T-helper 2 cell (primary cell): ENCODE results near the gene RALGPS2.

Experiments
- DNase-seq, 5 experiments: peaks; one replicate each; pipeline versions ENCODE4 v3.0.0 to v3.0.0-alpha.2; 2012 to 2022

RALGPS2 gene

GRCh38 chr1:178869119-178869697 is 144.2 kb downstream of the RALGPS2 start:
- no peak for DNase-seq

GRCh38 chr1:178870221-178870620 is 145.2 kb downstream of the RALGPS2 start:
- no peak for DNase-seq

GRCh38 chr1:178870944-178871343 is 145.9 kb downstream of the RALGPS2 start, which contains the start of gene ANGPTL1:
TSS of gene ANGPTL1 (minus strand) at chr1:178871077. CDS start at chr1:178865776, 5,301 bp downstream.
- DNase-seq, result no peak

GRCh38 chr1:178871551-178872320 is 146.7 kb downstream of the RALGPS2 start:
- no peak for DNase-seq

- DNase-seq, result no peak
Observed at GRCh38 chr1:178874966-178875365, 149.9 kb downstream of the RALGPS2 start.

- DNase-seq, result no peak
Observed at GRCh38 chr1:178875936-178876335, 150.9 kb downstream of the RALGPS2 start.

DNA sequence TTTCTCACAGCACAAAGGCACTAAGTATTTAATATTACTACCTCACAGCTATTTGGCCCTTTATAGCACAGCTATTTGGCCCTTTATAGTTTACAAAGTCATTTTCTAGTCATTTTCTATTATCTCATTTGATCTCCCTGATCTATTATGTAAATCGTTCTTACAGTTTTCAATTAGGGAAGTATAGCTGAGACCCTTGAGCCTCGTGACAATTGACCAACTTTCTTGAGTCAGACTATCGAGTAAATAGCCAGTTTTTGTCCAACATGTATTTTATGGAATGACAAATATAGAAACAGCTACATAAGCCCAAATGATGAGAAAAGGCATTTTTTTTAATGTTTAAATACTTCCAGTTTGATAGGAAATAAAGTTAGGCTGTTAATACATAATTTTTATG is 152.9 kb downstream of the RALGPS2 start:
- no peak for DNase-seq

- DNase-seq, result no peak
Observed at GRCh38 chr1:178881950-178882349, 156.9 kb downstream of the RALGPS2 start.

GRCh38 chr1:178885869-178886268 is 160.8 kb downstream of the RALGPS2 start:
- DNase-seq, result no peak

GRCh38 chr1:178886551-178886950 is 161.5 kb downstream of the RALGPS2 start:
- DNase-seq, result no peak

DNA sequence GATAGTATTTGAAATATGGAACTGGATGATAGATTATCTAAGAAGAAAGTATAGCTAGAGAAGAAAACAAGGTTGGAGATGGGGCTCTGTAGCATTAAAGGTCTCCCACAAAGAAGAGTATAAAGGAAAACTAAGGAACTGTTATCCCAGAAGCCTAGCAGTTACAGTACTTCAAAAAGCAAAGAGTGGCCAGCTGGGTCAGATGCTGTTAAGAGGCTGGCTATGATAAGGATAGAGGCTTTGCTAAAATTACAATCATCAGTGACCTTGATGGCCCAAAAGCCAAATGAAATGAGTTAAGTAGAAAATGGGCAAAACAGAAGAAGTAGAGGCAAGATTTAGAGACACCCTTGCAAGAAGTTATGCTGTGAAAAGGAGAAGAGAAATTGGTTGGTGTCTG is 170.9 kb downstream of the RALGPS2 start:
- no peak for DNase-seq

DNA sequence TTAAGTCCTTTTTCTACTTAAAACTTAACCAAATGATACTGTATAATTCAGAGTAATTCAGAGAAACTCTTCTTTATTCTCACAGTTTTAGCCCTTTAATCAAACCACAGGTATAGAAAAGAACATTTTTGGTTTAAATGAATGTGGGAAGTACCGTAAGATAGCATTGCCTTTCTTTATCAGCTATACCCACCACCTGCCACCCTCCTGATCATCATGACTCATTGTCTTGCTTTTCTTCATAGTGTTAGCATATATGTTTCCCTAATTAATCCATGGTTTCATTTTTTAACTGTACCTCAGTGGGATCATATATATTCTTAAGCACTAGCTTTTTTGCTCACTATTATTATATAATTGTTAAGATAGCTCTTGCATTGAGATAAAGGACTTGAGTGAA is 173.4 kb downstream of the RALGPS2 start:
- DNase-seq, result no peak

GRCh38 chr1:178899402-178899801 is 174.4 kb downstream of the RALGPS2 start:
- no peak for DNase-seq

- no peak for DNase-seq
Observed at GRCh38 chr1:178901482-178902125, 176.6 kb downstream of the RALGPS2 start.

DNA sequence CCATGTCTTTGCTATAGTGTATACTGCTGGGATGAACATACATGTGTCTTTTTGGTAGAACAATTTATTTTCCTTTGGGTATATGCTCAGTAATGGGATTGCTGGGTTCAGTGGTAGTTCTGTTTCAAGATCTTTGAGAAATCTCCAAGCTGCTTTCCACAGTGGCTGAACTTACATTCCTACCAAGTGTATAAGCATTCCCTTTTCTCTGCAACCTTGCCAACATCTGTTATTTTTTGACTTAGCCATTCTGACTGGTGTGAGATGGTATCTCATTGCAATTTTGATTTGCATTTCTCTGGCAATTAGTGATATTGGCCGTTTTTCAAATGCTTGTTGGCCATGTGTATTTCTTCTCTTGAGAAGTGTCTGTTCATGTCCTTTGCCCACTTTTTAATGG is 183.3 kb downstream of the RALGPS2 start:
- DNase-seq, result no peak

GRCh38 chr1:178910023-178910422 is 185.0 kb downstream of the RALGPS2 start:
- no peak for DNase-seq

GRCh38 chr1:178912597-178912996 is 187.6 kb downstream of the RALGPS2 start:
- no peak for DNase-seq

GRCh38 chr1:178916448-178917174 is 191.6 kb downstream of the RALGPS2 start:
- DNase-seq, result no peak

DNA sequence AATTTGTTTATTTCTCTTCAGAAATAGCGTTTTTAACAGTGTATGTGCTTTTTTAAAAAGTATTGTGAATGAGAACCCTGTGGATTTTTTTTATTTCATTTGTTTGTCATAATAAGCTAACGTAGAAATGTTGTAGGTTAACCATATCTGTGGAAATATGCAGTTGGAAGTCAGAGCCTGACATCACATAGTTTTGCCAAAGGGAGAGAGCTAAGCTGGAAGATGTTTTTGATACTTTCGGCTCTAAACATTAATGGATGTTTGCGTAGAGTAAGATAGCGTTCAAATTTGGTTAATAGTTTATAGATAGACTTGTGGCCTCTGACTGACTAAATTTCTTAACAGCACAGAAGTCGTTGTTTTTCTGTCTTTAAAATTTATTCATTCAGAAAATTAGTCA is 193.3 kb downstream of the RALGPS2 start:
- DNase-seq, result no peak

GRCh38 chr1:178918955-178919354 is 193.9 kb downstream of the RALGPS2 start:
- DNase-seq, result no peak

- no peak for DNase-seq
Observed at GRCh38 chr1:178919581-178919980, 194.5 kb downstream of the RALGPS2 start.

- DNase-seq, result no peak
Observed at GRCh38 chr1:178921499-178921898, 196.5 kb downstream of the RALGPS2 start.

GRCh38 chr1:178923512-178923911 is 198.5 kb downstream of the RALGPS2 start:
- no peak for DNase-seq
